Osteocyte (in vitro differentiated cells): ENCODE results near the gene TIMM44. TPM values are rescaled to one million over a fixed set of nuclear protein-coding genes. Genes with fewer than 3 reads are reported as not detected.

Experiments used
- DNase-seq: peaks from one replicate; pipeline ENCODE4 v3.0.0; 2021; ENCODE audit warnings: mixed read lengths; ENCODE audit not compliant: unreplicated experiment; ENCODE audit errors: extremely low spot score
- H3K27ac Mint-ChIP-seq: one replicate; pipeline ENCODE4 v1.8.0; 2021; ENCODE audit warnings: mild to moderate bottlenecking, mixed read lengths; ENCODE audit not compliant: unreplicated experiment
- H3K27me3 Mint-ChIP-seq: one replicate; pipeline ENCODE4 v1.8.0; 2021; ENCODE audit warnings: mixed read lengths; ENCODE audit not compliant: unreplicated experiment
- H3K36me3 Mint-ChIP-seq: one replicate; pipeline ENCODE4 v1.8.0; 2021; ENCODE audit warnings: mixed read lengths; ENCODE audit not compliant: unreplicated experiment
- H3K4me1 Mint-ChIP-seq: one replicate; pipeline ENCODE4 v1.8.0; 2021; ENCODE audit warnings: mixed read lengths; ENCODE audit not compliant: unreplicated experiment
- H3K4me3 Mint-ChIP-seq: one replicate; pipeline ENCODE4 v1.8.0; 2021; ENCODE audit warnings: mild to moderate bottlenecking, moderate library complexity, mixed read lengths; ENCODE audit not compliant: unreplicated experiment
- H3K9me3 Mint-ChIP-seq: one replicate; pipeline ENCODE4 v1.8.0; 2021; ENCODE audit warnings: mixed read lengths; ENCODE audit not compliant: unreplicated experiment
- CTCF ChIP-seq: fragments of 200-600 bp; sonication (generic); IDR thresholded peaks from 2 replicates; pipeline ENCODE4 v1.5.0; 2021; ENCODE audit warnings: antibody characterized with exemption, mild to moderate bottlenecking, moderate library complexity
- total RNA-seq: library from RNA; stranded (reverse); gene quantifications from 2 replicates; pipeline ENCODE4 v1.2.1, GENCODE V29; 2021

The TIMM44 gene
- total RNA-seq, 1 donor from 2014 or later: 73.4 TPM

GRCh38 chr19:7909471-7910067 lies 33.9 kb downstream of the TIMM44 start:
- Mint-ChIP-seq H3K9me3 (no peaks in the 10 kb centered on the region), H3K36me3 (peaks cover 15% of the 10 kb centered on the region), H3K4me1 (peaks cover 15% of the 10 kb centered on the region), H3K4me3 (no peak overlapping the region), H3K27ac (no peak overlapping the region), H3K27me3 (no peaks in the 10 kb centered on the region)
- DNase-seq: no peak
- TF ChIP-seq CTCF: no peak

GRCh38 chr19:7908742-7909461 lies 34.6 kb downstream of the TIMM44 start:
- Mint-ChIP-seq H3K27ac (no peak overlapping the region), H3K4me1 (peaks cover 18% of the 10 kb centered on the region), H3K36me3 (peaks cover 15% of the 10 kb centered on the region), H3K4me3 (no peak overlapping the region), H3K27me3 (no peaks in the 10 kb centered on the region), H3K9me3 (no peaks in the 10 kb centered on the region)
- TF ChIP-seq CTCF: no peak
- no peak for DNase-seq

- Mint-ChIP-seq H3K36me3 (peaks cover 12% of the 10 kb centered on the region), H3K4me1 (peaks cover 18% of the 10 kb centered on the region), H3K9me3 (no peaks in the 10 kb centered on the region), H3K27ac (no peak overlapping the region), H3K4me3 (no peak overlapping the region), H3K27me3 (no peaks in the 10 kb centered on the region)
- TF ChIP-seq CTCF: no peak
- no peak for DNase-seq
These were observed 35.3 kb downstream of the TIMM44 start for GRCh38 chr19:7908078-7908699.

GRCh38 chr19:7907544-7907943 lies 35.9 kb downstream of the TIMM44 start:
- Mint-ChIP-seq H3K4me1 (peaks cover 23% of the 10 kb centered on the region), H3K27me3 (no peaks in the 10 kb centered on the region), H3K27ac (no peak overlapping the region), H3K36me3 (peaks cover 8% of the 10 kb centered on the region), H3K4me3 (no peak overlapping the region), H3K9me3 (no peaks in the 10 kb centered on the region)
- DNase-seq: no peak
- no peak for TF ChIP-seq CTCF

- no peak for DNase-seq
- Mint-ChIP-seq H3K4me1 (peaks cover 26% of the 10 kb centered on the region), H3K36me3 (peaks cover 8% of the 10 kb centered on the region), H3K27ac (no peak overlapping the region), H3K4me3 (no peak overlapping the region), H3K9me3 (no peaks in the 10 kb centered on the region), H3K27me3 (no peaks in the 10 kb centered on the region)
- TF ChIP-seq CTCF: no peak
These were observed 36.3 kb downstream of the TIMM44 start for GRCh38 chr19:7907122-7907521.
